IPS-15b (cell line): Measurements from ENCODE around the gene PLD5.

ENCODE experiments used
- H3K27me3 ChIP-seq: one replicate; pipeline ENCODE4 v1.6.1; 2013; ENCODE audit warnings: low read length; ENCODE audit not compliant: control insufficient read depth, insufficient read depth
- H3K36me3 ChIP-seq: one replicate; pipeline ENCODE4 v1.6.1; 2013; ENCODE audit warnings: low read length; ENCODE audit not compliant: control insufficient read depth, insufficient read depth
- H3K4me1 ChIP-seq: one replicate; pipeline ENCODE4 v1.6.1; 2013; ENCODE audit warnings: mild to moderate bottlenecking, low read length; ENCODE audit not compliant: control insufficient read depth, insufficient read depth
- H3K4me3 ChIP-seq: one replicate; pipeline ENCODE4 v1.5.1; 2013; ENCODE audit warnings: low read depth, low read length
- H3K9ac ChIP-seq: one replicate; pipeline ENCODE4 v1.6.1; 2013; ENCODE audit warnings: low read depth, mild to moderate bottlenecking, low read length
- H3K9me3 ChIP-seq: one replicate; pipeline ENCODE4 v1.6.1; 2013; ENCODE audit warnings: mild to moderate bottlenecking, low read length; ENCODE audit not compliant: control insufficient read depth, insufficient read depth

The PLD5 gene

DNA sequence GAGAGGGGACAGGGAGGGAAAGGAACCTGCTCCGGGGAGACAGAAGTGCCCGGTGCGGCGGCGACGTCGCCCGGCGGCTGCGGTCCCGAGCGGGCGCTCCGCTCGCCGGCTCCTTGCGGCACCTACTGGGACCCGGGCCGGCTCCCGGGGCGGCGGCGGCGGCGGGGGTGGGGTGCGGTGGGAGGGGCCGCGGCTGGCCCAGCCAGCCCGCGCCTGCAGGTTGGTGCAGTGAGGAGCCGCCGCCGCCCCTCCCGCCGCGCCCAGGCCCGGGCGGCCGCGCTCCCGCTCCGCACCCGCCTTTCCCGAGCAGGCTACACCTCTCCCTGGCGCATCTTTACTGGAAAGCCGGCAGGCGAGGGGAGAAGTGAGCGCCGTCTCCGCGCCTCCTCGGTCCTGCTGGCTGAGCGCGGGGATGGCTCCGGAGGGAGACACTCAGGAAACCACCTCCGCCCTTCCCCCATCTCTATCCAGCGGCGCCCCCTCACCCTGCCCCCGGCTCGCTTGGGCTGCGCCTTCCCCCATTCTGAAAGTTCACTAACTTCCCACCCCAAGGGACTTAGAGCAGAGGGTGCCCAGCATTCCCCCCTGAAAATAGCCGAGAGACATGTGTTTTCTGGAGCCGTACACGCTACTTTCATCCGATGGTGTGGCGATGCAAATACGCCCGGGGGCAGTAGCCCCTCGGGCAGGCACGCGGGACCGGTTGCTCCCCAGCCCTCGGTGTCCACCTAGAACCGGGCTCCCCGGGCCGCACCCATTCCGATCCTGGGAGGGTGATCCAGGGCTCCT, at the start of gene PLD5:
PLD5 (minus strand) TSS at position 127 of the 789 bp plus-strand sequence.
- Histone ChIP-seq H3K36me3 (no peaks in the 10 kb centered on the region), H3K27me3 (peaks cover 42% of the 10 kb centered on the region), H3K4me1 (no peaks in the 10 kb centered on the region), H3K4me3 (peak within 1 kb of the TSS; percentile 88), H3K9ac (peak within 1 kb of the TSS; percentile 37), H3K9me3 (no peaks in the 10 kb centered on the region)

DNA sequence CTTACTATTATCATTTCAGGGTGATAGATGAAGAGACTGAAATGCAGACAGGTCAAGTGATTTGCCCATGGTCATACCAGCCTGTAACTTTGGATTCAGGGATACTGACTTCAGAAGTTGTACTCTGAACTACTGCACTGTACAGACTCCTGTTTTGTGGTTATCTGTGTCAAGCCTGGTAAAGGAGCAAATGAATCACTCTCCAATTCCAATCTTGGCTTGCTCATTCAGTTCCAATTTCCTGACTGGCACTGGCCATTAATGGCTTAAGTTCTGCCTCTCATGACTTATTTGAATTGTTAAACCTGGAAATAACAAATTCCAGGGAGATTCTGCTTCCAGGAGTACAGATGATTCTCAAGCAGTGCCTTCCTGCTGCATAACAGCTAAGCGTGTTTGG, 45.4 kb upstream of the PLD5 start:
- Histone ChIP-seq H3K4me1 (no peaks in the 10 kb centered on the region), H3K9ac (no peak overlapping the region), H3K4me3 (no peak overlapping the region), H3K9me3 (no peaks in the 10 kb centered on the region), H3K36me3 (no peaks in the 10 kb centered on the region), H3K27me3 (no peaks in the 10 kb centered on the region)

DNA sequence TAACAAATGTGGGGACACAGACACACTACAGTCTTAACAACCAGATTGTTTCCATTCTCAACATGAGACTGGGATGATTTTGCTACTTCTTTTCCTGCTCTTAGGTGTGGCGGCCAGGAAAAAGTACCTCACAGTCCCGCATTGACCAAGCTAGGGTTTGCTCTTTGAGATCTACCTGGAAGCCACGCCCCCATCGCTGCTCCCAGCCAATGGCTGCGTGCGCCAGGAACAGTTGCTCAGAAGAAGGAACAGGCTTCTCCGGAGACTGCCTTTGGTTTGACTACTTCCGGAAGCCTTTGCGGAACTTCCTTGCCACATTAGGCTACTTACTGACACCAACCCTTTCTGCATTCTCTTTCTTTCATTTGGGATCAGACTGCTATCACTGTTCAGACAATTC, 44.2 kb upstream of the PLD5 start:
- Histone ChIP-seq H3K4me3 (no peak overlapping the region), H3K27me3 (no peaks in the 10 kb centered on the region), H3K9ac (no peak overlapping the region), H3K9me3 (no peaks in the 10 kb centered on the region), H3K4me1 (no peaks in the 10 kb centered on the region), H3K36me3 (no peaks in the 10 kb centered on the region)

DNA sequence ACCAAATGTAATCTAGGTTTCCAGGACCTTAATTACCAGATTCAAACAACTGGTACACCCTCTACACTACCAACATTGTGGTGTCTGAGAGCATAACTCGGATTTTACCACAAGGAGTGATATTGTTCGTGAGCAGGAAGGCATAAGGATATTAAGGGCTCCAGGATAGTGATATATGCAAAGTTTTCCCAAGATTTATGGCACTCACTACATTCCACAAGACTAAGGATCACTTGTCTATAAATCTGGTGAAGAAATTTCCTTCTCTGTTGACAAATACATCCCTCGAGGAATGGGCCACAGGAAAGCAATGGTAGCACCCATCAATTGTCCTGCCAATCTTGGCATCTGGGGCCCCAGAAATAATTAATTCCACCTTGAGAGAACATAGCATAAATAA, 43.1 kb upstream of the PLD5 start:
- Histone ChIP-seq H3K4me3 (no peak overlapping the region), H3K27me3 (no peaks in the 10 kb centered on the region), H3K36me3 (no peaks in the 10 kb centered on the region), H3K9me3 (no peaks in the 10 kb centered on the region), H3K9ac (no peak overlapping the region), H3K4me1 (no peaks in the 10 kb centered on the region)

DNA sequence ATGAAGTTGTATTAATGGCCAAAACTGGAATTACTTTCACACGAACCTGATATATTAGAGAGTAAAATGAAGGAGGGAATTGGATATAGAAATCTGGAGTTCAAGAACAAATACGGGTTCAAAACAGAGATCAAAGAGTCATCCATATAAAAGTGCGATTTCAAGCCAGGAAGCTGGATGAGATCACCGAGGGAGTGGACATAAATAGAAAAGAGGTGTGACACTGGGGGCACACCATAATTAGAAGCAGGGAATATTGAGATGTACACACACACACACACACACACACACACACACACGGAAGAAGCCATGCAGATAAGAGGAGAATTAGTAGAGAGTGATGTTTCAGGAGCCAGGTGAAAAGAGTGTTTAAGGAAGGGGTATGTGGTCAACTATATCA, 32.3 kb upstream of the PLD5 start:
- Histone ChIP-seq H3K9me3 (no peaks in the 10 kb centered on the region), H3K36me3 (no peaks in the 10 kb centered on the region), H3K27me3 (no peaks in the 10 kb centered on the region), H3K4me1 (no peaks in the 10 kb centered on the region), H3K9ac (no peak overlapping the region), H3K4me3 (no peak overlapping the region)

DNA sequence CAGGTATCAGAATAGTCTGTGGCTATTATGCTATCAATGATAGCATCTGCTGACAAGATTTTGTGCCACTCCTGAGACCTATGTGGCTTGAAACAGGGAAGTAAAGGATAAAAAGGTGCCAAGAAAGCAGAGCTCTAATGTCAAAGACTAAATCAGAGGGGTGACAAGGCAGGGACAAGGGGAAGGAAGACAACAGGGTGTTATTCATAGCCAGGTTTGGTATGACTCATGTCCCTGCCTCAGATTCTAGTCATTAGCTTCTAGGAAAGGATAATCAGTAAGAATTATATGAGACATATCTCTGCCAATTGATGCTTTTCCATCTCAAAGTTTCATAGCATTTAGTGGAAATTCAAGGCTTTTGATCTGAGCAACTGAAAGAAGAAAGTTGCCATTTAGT, 31.8 kb upstream of the PLD5 start:
- H3K4me3 ChIP-seq = no peak overlapping the region
- no peaks in the 10 kb centered on the region for H3K4me1 ChIP-seq
- no peak overlapping the region for H3K9ac ChIP-seq
- no peaks in the 10 kb centered on the region for H3K9me3 ChIP-seq
- H3K27me3 ChIP-seq = no peaks in the 10 kb centered on the region
- H3K36me3 ChIP-seq = no peaks in the 10 kb centered on the region

DNA sequence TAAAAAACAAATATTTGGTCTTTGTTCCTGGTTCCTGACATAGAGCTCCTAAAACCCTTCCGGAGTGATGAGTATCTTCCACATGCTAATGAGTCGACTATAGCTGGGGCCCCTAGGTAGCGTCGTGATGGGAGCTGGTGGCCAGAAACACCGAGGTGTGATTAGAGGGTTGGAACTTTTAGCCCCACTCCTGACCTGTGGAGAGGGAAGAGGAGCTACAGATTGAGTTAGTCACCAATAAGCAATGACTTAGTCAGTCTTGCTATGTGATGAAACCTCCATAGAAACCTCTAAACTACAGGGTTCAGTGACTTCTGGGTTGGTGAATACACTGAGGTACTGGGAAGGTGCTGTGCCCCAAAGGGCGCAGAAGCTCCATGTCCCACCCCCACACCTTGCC, 30.1 kb upstream of the PLD5 start:
- Histone ChIP-seq H3K27me3 (no peaks in the 10 kb centered on the region), H3K36me3 (no peaks in the 10 kb centered on the region), H3K9me3 (no peaks in the 10 kb centered on the region), H3K4me1 (no peaks in the 10 kb centered on the region), H3K4me3 (no peak overlapping the region), H3K9ac (no peak overlapping the region)

DNA sequence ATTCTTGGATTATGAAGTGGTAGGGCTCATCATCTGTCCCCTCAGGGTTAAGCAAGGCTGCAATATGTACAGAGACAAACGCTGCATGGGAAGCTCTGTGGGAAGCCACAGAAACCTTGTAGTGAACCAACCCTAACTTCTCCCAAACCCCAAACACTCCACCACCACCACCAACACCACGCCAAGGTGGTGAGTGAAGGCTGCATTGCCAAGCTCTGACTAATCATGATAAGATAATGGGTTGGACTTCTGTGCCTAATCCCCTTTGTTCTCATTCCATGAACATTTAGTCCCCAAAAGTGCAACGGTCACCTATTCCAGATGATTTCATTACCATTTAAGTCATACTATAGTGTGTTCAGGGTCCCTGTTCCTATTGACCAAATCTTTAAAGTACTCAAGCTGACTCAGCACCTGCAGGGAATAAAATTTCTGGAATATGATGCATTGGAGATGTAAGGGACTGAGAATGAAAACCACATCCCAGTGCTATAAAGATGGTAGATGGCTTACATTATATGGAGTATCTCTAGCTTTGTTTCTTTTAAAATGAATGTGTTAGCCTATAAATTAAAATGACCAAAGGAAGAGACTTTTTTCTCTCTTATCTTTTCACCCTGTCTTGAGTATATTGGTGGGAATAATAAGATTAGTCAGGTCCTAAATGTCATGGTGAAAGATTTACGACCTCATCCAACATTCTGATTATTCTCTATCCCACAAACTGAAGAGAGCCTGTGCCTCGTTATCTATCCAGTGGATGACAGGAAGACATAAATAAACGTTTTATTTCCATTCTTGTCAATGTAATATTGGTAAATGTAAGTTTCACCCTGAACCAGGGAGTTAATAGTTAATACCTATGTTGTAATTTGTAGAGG, 22.6 kb upstream of the PLD5 start:
- H3K4me3 ChIP-seq = no peak overlapping the region
- H3K9ac ChIP-seq = no peak overlapping the region
- no peaks in the 10 kb centered on the region for H3K36me3 ChIP-seq

DNA sequence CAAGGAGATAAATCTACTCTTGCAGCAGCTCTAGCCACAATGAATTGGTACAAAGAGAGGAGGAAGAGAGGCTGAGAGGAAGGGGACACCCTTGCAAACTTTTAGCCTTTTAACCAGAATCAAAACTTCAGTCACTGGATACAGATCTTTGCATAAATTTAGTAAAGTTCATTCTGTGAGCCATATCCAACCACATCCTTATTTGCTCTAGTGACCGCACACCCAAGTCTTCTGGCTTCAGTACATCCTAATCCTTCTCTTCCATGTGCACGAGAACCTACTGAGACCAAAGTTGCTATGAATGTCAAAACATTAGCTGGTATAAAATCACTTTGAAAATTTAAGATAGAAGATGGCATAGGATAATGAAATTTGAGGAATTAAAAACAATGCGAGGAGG, 21.9 kb upstream of the PLD5 start:
- Histone ChIP-seq H3K9me3 (no peaks in the 10 kb centered on the region), H3K36me3 (no peaks in the 10 kb centered on the region), H3K4me1 (no peaks in the 10 kb centered on the region), H3K4me3 (no peak overlapping the region), H3K27me3 (no peaks in the 10 kb centered on the region), H3K9ac (no peak overlapping the region)

More for the DNA sequence above, 22.6 kb upstream of the PLD5 start:
- no peaks in the 10 kb centered on the region for H3K9me3 ChIP-seq
- H3K4me1 ChIP-seq = no peaks in the 10 kb centered on the region
- H3K27me3 ChIP-seq = no peaks in the 10 kb centered on the region

DNA sequence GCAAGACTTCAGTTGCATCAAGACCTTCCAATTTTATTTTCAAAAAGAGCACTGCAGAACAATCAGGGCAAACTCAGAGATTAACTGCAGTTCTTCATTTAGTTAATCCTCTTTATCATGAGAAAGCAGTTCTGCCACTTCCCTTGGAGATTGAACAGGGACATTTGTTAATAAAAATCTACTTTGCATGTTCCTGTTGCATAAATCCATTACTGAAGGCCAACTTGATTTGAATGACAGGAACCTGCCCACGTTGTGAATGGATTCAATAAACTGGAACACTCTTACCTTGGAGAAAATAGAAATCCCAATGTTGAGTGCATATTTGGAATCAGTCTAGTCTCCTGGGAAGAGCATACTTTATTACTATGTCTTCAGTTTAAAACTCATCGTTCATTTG, 19.6 kb upstream of the PLD5 start:
- Histone ChIP-seq H3K27me3 (no peaks in the 10 kb centered on the region), H3K36me3 (no peaks in the 10 kb centered on the region), H3K4me1 (no peaks in the 10 kb centered on the region), H3K9ac (no peak overlapping the region), H3K9me3 (no peaks in the 10 kb centered on the region), H3K4me3 (no peak overlapping the region)

DNA sequence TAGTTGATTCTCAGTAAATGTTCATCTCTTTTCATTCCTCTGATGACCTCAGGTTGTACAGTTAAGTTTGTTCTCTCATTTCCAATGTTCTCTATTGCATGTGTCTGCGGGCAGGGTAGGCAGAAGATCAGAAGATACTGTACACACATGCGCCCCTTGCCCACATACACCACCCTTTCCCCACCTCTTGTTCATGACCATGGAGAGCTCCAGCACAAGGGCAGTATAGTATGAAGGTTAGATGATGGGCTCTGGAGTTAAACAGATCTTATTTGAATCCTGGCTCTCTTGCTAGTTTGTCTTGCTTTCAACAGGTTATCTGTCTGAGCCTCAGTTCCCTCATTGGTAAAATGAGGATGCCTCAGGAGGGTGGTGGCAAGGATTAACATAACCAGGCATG, 17.8 kb upstream of the PLD5 start:
- no peaks in the 10 kb centered on the region for H3K27me3 ChIP-seq
- H3K9me3 ChIP-seq = no peaks in the 10 kb centered on the region
- H3K4me1 ChIP-seq = no peaks in the 10 kb centered on the region
- no peaks in the 10 kb centered on the region for H3K36me3 ChIP-seq
- no peak overlapping the region for H3K4me3 ChIP-seq
- H3K9ac ChIP-seq = no peak overlapping the region

DNA sequence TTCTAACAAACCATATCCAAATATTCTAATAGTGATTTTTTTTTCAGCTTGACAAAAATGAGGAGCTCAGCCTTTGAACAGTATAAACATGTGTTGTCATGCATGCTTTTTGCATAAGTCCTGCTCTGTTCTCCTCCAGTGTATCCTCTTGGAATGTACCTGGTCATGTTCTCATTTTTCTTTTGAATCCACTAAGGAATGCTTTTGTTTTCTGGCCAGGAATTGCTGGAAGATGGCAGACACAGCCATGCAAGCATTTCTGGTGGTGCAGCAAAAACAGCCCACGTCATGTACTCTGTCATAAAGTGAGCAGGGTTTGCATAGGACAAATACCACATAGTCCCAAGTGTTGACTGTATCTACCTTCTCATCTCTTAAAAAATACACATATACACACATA, 11.5 kb upstream of the PLD5 start:
- H3K4me3 ChIP-seq = no peak overlapping the region
- no peak overlapping the region for H3K9ac ChIP-seq
- H3K4me1 ChIP-seq = no peaks in the 10 kb centered on the region
- H3K27me3 ChIP-seq = no peaks in the 10 kb centered on the region
- no peaks in the 10 kb centered on the region for H3K9me3 ChIP-seq
- H3K36me3 ChIP-seq = no peaks in the 10 kb centered on the region
